Esophagus muscularis mucosa (tissue), 4 donors: ENCODE measurements around the gene MYH11.

ENCODE experiments used
- CTCF ChIP-seq, 3 experiments: fragments of 200-600 bp in 2 of 3; fragments of 450-650 bp in 1 of 3; sonication (generic) in 2 of 3; IDR thresholded peaks; one replicate each; pipeline ENCODE4 v1.5.1; 2017 to 2019; ENCODE audit warnings: antibody characterized with exemption in 3 of 3, mild to moderate bottlenecking in 2 of 3, moderate library complexity in 1 of 3
- EP300 ChIP-seq: sonication (generic); formaldehyde crosslinking; IDR thresholded peaks from one replicate; pipeline ENCODE4 v1.6.1; 2017; ENCODE audit warnings: antibody characterized with exemption
- POLR2A ChIP-seq: fragments of 450-650 bp; IDR thresholded peaks from one replicate; pipeline ENCODE4 v1.6.1; 2017; ENCODE audit warnings: antibody characterized with exemption, moderate library complexity, mild to moderate bottlenecking, low read depth
- POLR2AphosphoS5 ChIP-seq, 2 donors: sonication (generic); formaldehyde crosslinking; IDR thresholded peaks; one replicate each; pipeline ENCODE4 v1.6.1; 2017; ENCODE audit warnings: antibody characterized with exemption in 2 of 2

DNA sequence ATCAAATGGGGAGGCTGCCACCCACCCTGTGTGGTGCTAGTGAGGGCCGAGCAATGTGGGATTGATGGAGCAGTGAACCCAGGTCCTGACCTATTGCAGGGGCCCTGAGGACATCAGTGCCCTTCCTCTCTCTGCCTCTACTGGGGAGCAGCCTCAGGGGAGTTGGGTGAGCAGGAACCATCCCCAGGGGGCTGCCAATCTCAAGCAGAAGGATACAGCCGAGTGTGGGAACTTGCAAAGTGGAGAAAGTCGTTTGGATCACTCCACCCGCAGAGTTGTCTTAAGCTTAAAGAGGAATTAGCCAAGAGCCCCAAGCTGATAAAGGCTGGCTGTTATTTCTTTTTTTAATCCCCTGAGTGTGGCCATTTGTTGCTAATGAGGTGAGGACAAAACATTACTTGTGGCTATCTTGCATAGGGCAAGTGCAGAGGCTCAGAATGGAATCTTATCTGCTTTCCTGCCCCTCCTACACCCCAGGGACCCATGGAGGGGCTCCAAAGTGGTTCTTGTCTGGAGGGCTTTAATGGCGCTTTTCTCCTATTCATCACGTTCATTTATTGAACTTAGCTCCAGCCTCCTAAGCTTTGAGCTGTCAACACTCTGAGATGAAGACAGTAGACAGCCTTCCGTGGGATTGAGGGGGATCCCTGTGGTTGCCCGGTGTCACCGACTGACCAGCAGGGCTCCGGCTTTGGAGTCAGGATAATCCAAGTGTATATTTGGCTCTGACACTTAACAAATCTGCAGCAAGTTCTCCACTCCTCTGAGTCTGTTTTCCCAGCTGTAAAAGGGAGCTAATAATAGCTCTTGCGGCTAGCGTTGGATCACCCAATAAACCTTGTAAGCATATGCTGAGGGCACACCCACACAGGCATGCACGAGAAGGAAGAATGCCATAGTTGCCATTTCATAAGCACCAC is 45.1 kb downstream of the MYH11 start:
- TF ChIP-seq CTCF (IDR thresholded peaks at IDR 0.05) (no peak), POLR2AphosphoS5 (IDR thresholded peaks at IDR 0.05) (peak; percentile 37 to 63), POLR2A (no peak), EP300 (no peak)
